Esophagus muscularis mucosa (tissue), 4 donors: ENCODE data around the gene PNKP.

Experiments
- EP300 ChIP-seq: sonication (generic); formaldehyde crosslinking; IDR thresholded peaks from one replicate; pipeline ENCODE4 v1.6.1; 2017; ENCODE audit warnings: antibody characterized with exemption
- POLR2A ChIP-seq: fragments of 450-650 bp; IDR thresholded peaks from one replicate; pipeline ENCODE4 v1.6.1; 2017; ENCODE audit warnings: antibody characterized with exemption, moderate library complexity, mild to moderate bottlenecking, low read depth
- TF ChIP-seq, protein P1 (sequence below), 3 experiments: fragments of 200-600 bp in 2 of 3; fragments of 450-650 bp in 1 of 3; sonication (generic) in 2 of 3; IDR thresholded peaks; one replicate each; pipeline ENCODE4 v1.5.1; 2017 to 2019; ENCODE audit warnings: antibody characterized with exemption in 3 of 3, mild to moderate bottlenecking in 2 of 3, moderate library complexity in 1 of 3

DNA sequence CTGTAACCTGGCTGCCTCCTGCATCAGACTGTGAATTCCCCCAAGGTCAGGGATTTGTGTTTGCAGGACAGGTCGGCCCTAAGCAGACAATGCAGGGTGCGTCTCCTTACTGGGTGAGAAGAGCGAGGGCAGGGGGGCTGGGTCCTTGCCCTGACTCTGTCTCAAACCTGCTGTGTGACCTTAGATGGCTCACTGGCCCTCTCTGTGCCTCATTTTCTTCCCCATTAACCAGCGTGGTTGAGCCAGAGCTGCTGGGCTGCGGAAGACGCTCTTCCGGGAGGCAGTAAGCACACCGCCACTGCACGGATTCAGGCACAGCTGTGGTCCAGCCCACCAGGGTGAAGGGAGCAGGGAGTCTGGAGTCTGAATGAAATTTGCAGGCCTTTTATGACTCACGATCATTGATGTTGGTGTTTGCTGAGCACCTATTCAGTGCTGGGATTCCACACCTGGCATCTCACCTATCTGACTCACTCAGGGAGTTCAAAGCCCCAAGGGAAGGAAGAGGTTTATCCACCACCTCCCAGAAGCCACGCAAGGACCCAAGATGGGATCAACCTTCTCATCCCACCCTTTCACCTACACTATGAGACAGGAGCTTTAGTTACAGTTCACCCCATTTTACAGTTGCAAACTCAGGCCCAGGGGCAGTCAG, 7.3 kb upstream of the PNKP start:
- TF ChIP-seq, protein P1, sequence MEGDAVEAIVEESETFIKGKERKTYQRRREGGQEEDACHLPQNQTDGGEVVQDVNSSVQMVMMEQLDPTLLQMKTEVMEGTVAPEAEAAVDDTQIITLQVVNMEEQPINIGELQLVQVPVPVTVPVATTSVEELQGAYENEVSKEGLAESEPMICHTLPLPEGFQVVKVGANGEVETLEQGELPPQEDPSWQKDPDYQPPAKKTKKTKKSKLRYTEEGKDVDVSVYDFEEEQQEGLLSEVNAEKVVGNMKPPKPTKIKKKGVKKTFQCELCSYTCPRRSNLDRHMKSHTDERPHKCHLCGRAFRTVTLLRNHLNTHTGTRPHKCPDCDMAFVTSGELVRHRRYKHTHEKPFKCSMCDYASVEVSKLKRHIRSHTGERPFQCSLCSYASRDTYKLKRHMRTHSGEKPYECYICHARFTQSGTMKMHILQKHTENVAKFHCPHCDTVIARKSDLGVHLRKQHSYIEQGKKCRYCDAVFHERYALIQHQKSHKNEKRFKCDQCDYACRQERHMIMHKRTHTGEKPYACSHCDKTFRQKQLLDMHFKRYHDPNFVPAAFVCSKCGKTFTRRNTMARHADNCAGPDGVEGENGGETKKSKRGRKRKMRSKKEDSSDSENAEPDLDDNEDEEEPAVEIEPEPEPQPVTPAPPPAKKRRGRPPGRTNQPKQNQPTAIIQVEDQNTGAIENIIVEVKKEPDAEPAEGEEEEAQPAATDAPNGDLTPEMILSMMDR (IDR thresholded peaks at IDR 0.05): no peak
- TF ChIP-seq POLR2A: no peak
- TF ChIP-seq EP300: no peak
